ENCODE measurements around the gene RCN1. TPM values are rescaled to one million over a fixed set of nuclear protein-coding genes. Genes with fewer than 3 reads are reported as not detected.

RCN1 gene
- total and polyA plus RNA-seq, 2 of the 8 experiments (the other 6 are each of a cell fraction or from before 2014, with no cell fraction given), result 45.1 to 123 TPM

DNA sequence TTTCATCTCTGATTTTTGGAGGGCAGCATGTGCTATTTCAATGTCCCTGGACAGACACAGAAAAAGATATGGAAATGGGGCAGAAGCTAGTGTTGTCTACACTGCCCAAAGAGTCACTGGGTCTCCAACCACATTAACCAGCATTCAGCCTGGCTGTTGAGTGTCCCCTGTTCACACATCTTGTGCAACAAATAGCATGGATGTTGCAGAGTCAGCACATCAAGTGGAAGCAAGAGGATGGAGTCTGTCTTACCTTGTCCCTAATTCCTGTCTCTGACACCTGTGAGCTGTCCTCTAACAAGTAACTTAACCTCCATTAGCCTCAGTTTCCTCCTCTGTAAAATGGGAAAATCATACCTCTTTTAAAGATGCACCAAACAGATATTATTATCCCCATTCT lies 60.2 kb downstream of the RCN1 start:
- H4K8ac ChIP-seq (ENCODE audit: extremely low read depth, insufficient read depth, low read length), result no peak overlapping the region
- H3K27me3 ChIP-seq (replicated peaks in 1 of 4; ENCODE audit: control insufficient read depth in 3 of 4, extremely low read depth in 1 of 4, insufficient read depth in 3 of 4, low read length in 3 of 4), result no peaks in the 10 kb centered on the region
- DNase-seq (ENCODE audit: low read depth in 1 of 2, low spot score in 2 of 2) (no peak), FAIRE-seq (no peak)
- H3K9me3 ChIP-seq (ENCODE audit: insufficient read depth in 2 of 2, low read depth in 1 of 2, low read length in 1 of 2), result peaks cover 0 to 7% of the 10 kb centered on the region in 2 experiments; a peak in 2 of 4 replicates
- H3K4ac ChIP-seq (replicated peaks; ENCODE audit: insufficient read length, low read depth, low read length), result no peak overlapping the region
- no peak overlapping the region for H2AFZ ChIP-seq (ENCODE audit: low read length)
- H2BK120ac ChIP-seq (replicated peaks; ENCODE audit: low read depth, low read length), result no peak overlapping the region
- no peak overlapping the region for H3K9ac ChIP-seq (replicated peaks in 1 of 4; ENCODE audit: extremely low read depth in 1 of 4, low read depth in 3 of 4, low read length in 3 of 4)
- no peak overlapping the region for H3K56ac ChIP-seq (replicated peaks; ENCODE audit: insufficient read length, low read depth, low read length)
- H3K4me3 ChIP-seq (ENCODE audit: extremely low read depth in 1 of 4, insufficient read depth in 2 of 4, low read depth in 3 of 4, low read length in 4 of 4), result no peak overlapping the region
- H3K79me2 ChIP-seq (ENCODE audit: control insufficient read depth in 1 of 2, insufficient read depth in 2 of 2, low read length in 2 of 2), result no peaks in the 10 kb centered on the region
- CTCF ChIA-PET (ENCODE audit: partially characterized antibody), result interaction anchor here (1.5 to 1.8 kb wide), 2 partner anchors 10 to 16 kb away, joined by 3 to 9 read pairs; no protein-coding TSS in a partner anchor
- no peaks in the 10 kb centered on the region for H3K79me1 ChIP-seq (ENCODE audit: low read depth, low read length)
- no peaks in the 10 kb centered on the region for H3K23me2 ChIP-seq (ENCODE audit: low read depth, low read length)
- H3K27ac ChIP-seq (ENCODE audit: low read depth, low read length), result no peak overlapping the region
- H3K23ac ChIP-seq (ENCODE audit: insufficient read length), result no peak overlapping the region
- H2BK15ac ChIP-seq (ENCODE audit: low read length), result no peak overlapping the region
- H3K18ac ChIP-seq (ENCODE audit: extremely low read depth, low read length), result no peak overlapping the region
- TF ChIP-seq, protein P1, sequence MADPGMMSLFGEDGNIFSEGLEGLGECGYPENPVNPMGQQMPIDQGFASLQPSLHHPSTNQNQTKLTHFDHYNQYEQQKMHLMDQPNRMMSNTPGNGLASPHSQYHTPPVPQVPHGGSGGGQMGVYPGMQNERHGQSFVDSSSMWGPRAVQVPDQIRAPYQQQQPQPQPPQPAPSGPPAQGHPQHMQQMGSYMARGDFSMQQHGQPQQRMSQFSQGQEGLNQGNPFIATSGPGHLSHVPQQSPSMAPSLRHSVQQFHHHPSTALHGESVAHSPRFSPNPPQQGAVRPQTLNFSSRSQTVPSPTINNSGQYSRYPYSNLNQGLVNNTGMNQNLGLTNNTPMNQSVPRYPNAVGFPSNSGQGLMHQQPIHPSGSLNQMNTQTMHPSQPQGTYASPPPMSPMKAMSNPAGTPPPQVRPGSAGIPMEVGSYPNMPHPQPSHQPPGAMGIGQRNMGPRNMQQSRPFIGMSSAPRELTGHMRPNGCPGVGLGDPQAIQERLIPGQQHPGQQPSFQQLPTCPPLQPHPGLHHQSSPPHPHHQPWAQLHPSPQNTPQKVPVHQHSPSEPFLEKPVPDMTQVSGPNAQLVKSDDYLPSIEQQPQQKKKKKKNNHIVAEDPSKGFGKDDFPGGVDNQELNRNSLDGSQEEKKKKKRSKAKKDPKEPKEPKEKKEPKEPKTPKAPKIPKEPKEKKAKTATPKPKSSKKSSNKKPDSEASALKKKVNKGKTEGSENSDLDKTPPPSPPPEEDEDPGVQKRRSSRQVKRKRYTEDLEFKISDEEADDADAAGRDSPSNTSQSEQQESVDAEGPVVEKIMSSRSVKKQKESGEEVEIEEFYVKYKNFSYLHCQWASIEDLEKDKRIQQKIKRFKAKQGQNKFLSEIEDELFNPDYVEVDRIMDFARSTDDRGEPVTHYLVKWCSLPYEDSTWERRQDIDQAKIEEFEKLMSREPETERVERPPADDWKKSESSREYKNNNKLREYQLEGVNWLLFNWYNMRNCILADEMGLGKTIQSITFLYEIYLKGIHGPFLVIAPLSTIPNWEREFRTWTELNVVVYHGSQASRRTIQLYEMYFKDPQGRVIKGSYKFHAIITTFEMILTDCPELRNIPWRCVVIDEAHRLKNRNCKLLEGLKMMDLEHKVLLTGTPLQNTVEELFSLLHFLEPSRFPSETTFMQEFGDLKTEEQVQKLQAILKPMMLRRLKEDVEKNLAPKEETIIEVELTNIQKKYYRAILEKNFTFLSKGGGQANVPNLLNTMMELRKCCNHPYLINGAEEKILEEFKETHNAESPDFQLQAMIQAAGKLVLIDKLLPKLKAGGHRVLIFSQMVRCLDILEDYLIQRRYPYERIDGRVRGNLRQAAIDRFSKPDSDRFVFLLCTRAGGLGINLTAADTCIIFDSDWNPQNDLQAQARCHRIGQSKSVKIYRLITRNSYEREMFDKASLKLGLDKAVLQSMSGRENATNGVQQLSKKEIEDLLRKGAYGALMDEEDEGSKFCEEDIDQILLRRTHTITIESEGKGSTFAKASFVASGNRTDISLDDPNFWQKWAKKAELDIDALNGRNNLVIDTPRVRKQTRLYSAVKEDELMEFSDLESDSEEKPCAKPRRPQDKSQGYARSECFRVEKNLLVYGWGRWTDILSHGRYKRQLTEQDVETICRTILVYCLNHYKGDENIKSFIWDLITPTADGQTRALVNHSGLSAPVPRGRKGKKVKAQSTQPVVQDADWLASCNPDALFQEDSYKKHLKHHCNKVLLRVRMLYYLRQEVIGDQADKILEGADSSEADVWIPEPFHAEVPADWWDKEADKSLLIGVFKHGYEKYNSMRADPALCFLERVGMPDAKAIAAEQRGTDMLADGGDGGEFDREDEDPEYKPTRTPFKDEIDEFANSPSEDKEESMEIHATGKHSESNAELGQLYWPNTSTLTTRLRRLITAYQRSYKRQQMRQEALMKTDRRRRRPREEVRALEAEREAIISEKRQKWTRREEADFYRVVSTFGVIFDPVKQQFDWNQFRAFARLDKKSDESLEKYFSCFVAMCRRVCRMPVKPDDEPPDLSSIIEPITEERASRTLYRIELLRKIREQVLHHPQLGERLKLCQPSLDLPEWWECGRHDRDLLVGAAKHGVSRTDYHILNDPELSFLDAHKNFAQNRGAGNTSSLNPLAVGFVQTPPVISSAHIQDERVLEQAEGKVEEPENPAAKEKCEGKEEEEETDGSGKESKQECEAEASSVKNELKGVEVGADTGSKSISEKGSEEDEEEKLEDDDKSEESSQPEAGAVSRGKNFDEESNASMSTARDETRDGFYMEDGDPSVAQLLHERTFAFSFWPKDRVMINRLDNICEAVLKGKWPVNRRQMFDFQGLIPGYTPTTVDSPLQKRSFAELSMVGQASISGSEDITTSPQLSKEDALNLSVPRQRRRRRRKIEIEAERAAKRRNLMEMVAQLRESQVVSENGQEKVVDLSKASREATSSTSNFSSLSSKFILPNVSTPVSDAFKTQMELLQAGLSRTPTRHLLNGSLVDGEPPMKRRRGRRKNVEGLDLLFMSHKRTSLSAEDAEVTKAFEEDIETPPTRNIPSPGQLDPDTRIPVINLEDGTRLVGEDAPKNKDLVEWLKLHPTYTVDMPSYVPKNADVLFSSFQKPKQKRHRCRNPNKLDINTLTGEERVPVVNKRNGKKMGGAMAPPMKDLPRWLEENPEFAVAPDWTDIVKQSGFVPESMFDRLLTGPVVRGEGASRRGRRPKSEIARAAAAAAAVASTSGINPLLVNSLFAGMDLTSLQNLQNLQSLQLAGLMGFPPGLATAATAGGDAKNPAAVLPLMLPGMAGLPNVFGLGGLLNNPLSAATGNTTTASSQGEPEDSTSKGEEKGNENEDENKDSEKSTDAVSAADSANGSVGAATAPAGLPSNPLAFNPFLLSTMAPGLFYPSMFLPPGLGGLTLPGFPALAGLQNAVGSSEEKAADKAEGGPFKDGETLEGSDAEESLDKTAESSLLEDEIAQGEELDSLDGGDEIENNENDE (IDR thresholded peaks at IDR 0.05; ENCODE audit: insufficient replicate concordance, low read length), result no peak
- H2BK12ac ChIP-seq (ENCODE audit: low read depth, low read length), result no peak overlapping the region
- no peak overlapping the region for H4K91ac ChIP-seq (replicated peaks; ENCODE audit: insufficient read length, low read length)
- no peaks in the 10 kb centered on the region for H3K4me1 ChIP-seq (replicated peaks in 1 of 4; ENCODE audit: control insufficient read depth in 3 of 4, insufficient read depth in 4 of 4, low read length in 3 of 4)
- H2AK5ac ChIP-seq (ENCODE audit: low read depth, low read length), result no peak overlapping the region
- H2BK20ac ChIP-seq (ENCODE audit: low read length), result no peak overlapping the region
- no peak overlapping the region for H4K5ac ChIP-seq (ENCODE audit: insufficient read length, low read depth, low read length)
- H4K20me1 ChIP-seq (replicated peaks in 1 of 2; ENCODE audit: control insufficient read depth in 1 of 2, insufficient read depth in 2 of 2, low read length in 2 of 2), result no peaks in the 10 kb centered on the region
- H3K4me2 ChIP-seq (ENCODE audit: insufficient read depth in 1 of 2, low read depth in 2 of 2, low read length in 2 of 2), result no peak overlapping the region
- no peak overlapping the region for H2BK5ac ChIP-seq (ENCODE audit: low read depth, low read length)
- no peaks in the 10 kb centered on the region for H3K36me3 ChIP-seq (ENCODE audit: control insufficient read depth in 2 of 4, insufficient read depth in 4 of 4, low read length in 3 of 4)
- POLR2A ChIA-PET (ENCODE audit: partially characterized antibody), result no interaction called here
- no peak overlapping the region for H3K14ac ChIP-seq (ENCODE audit: insufficient read length)

Data from H1 (cell line).